DMS79 (cell line): ENCODE results near the gene NKG7.
A peak's percentile ranks its signal among the peaks of the same experiment; 100 is the strongest.

Experiments used
- DNase-seq: peaks from one replicate; lab custom pipeline; 2025; lab: John Stamatoyannopoulos, UW

Gene NKG7

GRCh38 chr19:51361239-51361638, 11.2 kb downstream of the NKG7 start:
- no peak for DNase-seq

- DNase-seq, result no peak
These were observed 13.2 kb downstream of the NKG7 start for GRCh38 chr19:51359294-51359693.

DNA sequence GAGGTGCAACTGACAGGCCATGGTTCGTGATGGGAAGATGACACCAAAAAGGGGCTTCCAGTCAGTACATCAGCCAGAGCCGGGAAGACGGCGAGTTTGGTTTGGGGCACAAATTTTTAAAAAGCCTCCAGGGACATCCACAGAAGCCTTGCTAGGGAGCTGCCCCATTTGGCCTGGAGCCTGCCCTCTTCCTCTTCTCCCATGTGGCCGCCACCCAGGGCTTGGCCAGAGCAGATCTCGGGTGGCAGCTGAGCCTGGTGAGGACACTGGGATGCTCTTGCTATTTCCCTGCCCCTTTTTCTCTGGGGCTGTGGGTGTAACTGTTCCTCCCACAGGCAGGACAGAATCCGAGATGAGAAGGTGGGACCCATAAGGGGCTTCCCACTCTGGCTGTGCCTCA, 14.5 kb downstream of the NKG7 start:
- DNase-seq, result no peak

GRCh38 chr19:51356159-51356801, 16.2 kb downstream of the NKG7 start:
- no peak for DNase-seq

GRCh38 chr19:51354742-51355148, 17.7 kb downstream of the NKG7 start:
- no peak for DNase-seq

DNA sequence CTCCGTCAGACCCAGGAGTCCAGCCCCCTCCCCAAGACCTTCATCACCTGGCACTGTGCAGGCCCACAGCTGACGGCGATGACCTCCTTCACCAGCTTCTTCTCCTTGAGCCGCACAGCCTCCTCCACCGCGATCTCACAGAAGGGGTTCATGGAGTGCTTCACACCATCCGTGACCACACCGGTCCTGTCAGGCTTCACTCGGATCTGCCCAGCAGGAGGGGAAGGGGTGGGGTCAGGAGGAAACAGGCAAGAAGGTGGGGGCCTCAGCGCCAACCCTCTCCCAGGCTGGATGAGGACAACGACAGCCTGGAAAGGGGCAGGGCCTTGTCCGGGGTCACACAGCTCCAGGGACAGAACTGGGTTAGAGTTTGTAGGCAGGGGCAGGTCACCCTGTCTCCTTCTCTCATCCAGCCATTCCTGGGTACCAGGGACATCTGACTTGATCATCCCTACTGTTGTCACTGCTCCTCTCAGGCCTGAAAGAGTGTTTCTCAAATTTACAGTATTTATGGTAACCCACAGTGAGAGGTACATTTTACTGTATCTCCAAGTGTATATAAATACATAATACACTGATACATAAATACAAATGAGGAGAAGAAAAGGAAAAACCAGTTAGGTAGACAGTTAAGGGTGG, 18.2 kb downstream of the NKG7 start:
- peak; percentile 12 for DNase-seq

GRCh38 chr19:51352783-51353360, 19.6 kb downstream of the NKG7 start:
- DNase-seq, result no peak

GRCh38 chr19:51351266-51351990, 21.0 kb downstream of the NKG7 start:
- DNase-seq, result no peak

- DNase-seq, result no peak
These were observed 25.1 kb downstream of the NKG7 start for GRCh38 chr19:51347209-51347928.

- DNase-seq, result no peak
These were observed 25.7 kb downstream of the NKG7 start for GRCh38 chr19:51346742-51347141.

- DNase-seq, result no peak
These were observed 27.3 kb downstream of the NKG7 start for GRCh38 chr19:51345076-51345620.

GRCh38 chr19:51342631-51343569, 29.6 kb downstream of the NKG7 start:
- no peak for DNase-seq

DNA sequence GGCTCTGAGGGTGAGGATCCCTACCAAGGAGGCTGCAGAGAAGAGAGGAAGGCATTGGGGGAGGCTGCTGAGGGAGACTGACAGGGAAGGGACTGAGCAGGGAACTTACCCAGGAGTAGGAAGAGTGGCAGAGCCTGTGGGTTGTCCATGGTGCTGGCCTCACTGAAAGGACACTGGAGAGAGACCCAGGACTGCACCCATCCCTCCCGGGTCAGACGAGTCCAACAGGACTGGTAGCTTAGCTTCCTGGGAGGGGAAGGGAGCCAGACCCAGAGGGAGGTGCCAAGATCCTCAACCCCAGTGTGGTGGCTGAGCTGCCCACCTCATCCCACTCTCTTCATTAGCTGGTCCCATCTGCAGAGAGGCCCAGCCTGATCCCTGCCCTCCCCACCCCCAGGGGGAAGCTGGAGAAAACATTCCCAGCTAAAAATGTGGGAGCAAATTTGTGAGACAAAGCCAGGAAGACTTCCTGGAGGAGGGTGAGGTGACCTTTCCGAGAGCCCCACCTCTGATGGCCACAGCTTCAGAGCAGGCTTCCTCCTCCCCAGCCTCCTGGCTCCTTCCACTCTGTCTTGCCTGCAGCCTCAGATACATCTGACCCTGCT, 30.4 kb downstream of the NKG7 start, which contains the start of gene VSIG10L:
TSS of gene VSIG10L (minus strand) at position 164 of the 605 bp plus-strand sequence. CDS start at position 149, 15 bp downstream.
- no peak for DNase-seq

DNA sequence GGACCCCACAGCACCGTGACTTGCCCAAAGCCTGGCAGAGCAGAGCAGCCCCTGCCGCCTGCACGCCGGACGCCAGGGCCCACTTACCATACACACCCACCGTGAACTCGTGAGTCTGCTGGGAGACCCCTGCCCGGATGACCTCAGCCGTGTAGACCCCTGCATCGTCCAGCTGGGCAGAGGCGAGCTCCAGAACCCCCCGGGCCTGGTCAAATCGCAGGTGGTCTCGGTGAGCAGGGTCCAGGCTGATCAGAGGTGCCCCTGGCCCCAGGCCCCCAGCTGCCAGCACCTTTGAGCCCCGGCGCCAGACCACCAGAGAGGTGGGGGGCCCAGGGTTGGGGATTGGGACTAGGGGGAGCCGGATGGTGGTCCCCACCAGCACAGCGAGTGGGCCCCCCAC, 31.4 kb downstream of the NKG7 start:
- DNase-seq, result no peak

DNA sequence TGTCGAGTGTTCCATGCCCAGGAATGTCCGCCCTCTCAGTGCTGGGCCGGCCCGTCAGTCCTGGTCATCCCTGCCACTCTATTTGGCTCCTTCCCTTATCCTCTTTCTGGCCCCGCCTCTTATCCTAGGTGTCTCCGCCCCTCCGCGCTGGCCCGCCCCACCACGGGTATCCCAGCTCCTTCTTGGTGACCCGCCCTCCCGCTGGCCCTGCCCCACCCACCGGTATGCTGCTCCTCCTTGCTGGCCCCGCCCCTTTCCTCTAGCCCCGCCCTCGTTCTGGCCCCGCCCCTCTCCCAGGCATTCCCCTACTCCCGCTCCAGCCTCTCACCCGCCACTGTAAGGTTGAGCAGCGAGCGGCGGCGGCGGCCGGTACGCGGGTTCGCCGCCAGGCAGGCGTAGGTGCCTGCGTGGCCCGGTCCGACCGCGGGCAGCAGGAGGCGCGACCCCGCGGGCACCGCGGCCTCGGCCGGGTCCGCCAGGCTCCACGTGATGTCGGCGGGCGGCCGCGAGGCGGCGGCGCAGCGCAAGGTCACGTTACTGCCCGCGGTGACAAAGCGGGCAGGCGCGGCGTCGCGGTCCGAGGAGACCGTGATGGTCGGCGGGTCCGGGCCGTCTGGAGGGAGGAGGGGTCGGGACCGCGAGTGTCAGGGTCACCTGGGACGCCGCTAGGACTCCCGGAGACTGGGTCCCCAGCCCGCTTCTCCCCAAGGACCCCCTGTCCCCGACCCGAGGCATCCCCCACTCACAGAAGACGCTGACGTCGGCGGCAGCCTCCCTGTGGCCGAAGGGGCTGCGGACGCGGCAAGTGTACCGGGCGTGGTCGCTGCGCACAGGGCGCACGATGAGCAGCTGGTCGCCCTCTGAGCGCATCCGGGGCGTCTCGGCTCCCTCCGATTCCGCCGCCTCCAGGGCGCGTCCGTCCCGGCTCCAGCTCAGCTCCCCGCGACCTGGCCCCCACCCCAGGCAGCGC, 32.5 kb downstream of the NKG7 start:
- DNase-seq, result peak; percentile 58

DNA sequence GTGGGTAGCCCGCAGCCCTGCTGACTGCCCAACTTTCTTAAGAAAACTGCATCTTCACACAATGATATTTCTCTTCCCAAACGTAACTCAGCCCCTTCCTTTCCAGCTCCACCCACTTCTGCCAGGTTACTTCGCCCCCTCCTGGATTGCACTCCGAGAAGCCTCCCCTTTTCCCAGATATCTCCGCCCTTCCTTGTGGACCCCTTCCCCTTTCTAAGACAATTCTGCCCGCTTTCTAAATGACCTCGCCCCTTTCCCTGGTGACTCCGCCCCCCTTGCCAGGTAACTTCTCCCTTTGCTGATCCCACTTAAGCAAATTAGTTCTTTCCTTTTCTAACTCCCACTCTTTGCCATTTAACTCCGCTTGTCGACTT, 33.2 kb downstream of the NKG7 start:
- DNase-seq, result no peak

- peak; percentile 63 for DNase-seq
These were observed 33.7 kb downstream of the NKG7 start for GRCh38 chr19:51338563-51339312.

DNA sequence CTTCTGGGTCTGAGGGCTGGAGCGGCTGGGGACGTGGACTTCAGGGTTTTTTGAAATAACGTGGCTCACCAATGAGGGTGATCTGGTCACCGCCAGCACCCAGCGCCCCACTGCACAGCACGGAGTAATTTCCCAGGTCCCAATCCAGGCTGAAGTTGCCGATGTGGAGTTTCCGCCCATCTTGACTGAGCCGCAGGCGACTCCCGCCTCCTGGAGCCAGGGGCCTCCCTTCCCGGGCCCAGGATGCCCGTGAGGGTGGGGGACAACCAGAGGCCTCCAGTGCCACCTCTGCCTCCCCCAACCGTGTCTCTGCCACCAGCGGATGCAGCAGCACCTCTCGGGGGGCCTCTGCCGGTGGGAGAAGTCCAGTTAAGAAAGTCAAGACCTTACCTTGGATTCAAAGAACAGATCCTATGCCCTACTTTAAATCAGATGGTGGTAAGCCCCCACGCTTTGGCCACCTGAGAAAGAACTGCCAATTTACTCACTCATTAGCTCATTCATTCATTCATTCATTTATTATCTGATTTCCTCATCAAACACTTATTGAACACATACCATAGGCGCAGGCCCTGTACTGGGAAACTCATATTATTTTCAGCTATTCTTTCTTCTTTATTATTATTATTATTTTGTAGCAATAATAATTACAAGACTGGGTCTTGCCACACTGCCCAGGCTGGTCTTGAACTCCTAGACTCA, 34.4 kb downstream of the NKG7 start:
- no peak for DNase-seq
